ENCODE results near the gene LAGE3. TPM values are rescaled to one million over a fixed set of nuclear protein-coding genes. Genes with fewer than 3 reads are reported as not detected.

Gene LAGE3
- total RNA-seq, 4 donors from 2014 or later: 26.0 to 72.5 (median 29.3) TPM

DNA sequence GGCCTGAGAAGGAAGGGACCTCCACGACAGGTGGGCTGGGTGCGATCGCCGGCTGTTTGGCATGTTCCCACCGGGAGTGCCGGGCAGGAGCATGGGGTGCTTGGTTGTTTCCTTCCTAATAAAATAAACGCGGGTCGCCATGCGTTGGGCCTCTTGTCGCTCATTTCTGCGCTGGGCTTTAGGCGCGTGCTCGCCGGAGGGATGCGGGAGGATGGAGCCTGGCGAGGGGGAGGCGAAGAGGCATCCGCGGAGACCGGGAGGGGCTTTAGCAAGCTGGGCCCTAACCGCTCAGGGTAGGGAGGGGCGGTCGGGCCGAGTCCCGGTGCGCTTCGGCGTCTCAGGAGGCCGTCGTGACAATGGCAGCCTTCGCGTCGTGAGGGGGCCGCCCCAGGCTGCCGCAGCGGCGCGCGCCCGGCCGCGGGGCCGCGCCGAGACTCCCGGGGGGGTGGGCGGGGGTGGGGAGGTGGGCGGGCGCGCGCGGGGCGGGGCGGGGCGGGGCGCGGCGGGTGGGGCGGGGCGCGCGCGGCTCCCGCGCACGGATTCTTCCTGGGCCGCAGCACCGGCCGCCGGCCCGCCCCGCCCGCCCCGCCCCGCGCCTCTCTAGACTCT is 42.6 kb downstream of the LAGE3 start:
- Histone ChIP-seq H3K4me3 (peak overlapping the region; percentile 38 to 84 (median 66)), H3K4me1 (peaks cover 0 to 5% of the 10 kb centered on the region in 2 donors), H3K27ac (peak overlapping the region; percentile 79 to 88 (median 82)), H3K27me3 (no peaks in the 10 kb centered on the region), H3K9me3 (no peaks in the 10 kb centered on the region), H3K36me3 (peaks cover 0 to 14% of the 10 kb centered on the region in 2 donors)
- in situ Hi-C loops (cut with MboI; ENCODE audit: low sequenced_read_pairs in 4 of 4): no loop called here
- TF ChIP-seq, protein P1, sequence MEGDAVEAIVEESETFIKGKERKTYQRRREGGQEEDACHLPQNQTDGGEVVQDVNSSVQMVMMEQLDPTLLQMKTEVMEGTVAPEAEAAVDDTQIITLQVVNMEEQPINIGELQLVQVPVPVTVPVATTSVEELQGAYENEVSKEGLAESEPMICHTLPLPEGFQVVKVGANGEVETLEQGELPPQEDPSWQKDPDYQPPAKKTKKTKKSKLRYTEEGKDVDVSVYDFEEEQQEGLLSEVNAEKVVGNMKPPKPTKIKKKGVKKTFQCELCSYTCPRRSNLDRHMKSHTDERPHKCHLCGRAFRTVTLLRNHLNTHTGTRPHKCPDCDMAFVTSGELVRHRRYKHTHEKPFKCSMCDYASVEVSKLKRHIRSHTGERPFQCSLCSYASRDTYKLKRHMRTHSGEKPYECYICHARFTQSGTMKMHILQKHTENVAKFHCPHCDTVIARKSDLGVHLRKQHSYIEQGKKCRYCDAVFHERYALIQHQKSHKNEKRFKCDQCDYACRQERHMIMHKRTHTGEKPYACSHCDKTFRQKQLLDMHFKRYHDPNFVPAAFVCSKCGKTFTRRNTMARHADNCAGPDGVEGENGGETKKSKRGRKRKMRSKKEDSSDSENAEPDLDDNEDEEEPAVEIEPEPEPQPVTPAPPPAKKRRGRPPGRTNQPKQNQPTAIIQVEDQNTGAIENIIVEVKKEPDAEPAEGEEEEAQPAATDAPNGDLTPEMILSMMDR (IDR thresholded peaks at IDR 0.05 in 4 of 5, conservative IDR thresholded peaks at IDR 0.05 in 1 of 5): no peak
- no peak for TF ChIP-seq POLR2A (IDR thresholded peaks at IDR 0.05)
- intact Hi-C loops (cut with DNase I; ENCODE audit: low total_unique reads): loop anchor here (2.0 to 5.0 kb wide), 3 partner anchors 26 to 54 kb away; partner anchors contain the start of genes RPL10, SLC10A3 and TAFAZZIN
- peak; percentile 58 to 66 for ATAC-seq
- no peak for DNase-seq

DNA sequence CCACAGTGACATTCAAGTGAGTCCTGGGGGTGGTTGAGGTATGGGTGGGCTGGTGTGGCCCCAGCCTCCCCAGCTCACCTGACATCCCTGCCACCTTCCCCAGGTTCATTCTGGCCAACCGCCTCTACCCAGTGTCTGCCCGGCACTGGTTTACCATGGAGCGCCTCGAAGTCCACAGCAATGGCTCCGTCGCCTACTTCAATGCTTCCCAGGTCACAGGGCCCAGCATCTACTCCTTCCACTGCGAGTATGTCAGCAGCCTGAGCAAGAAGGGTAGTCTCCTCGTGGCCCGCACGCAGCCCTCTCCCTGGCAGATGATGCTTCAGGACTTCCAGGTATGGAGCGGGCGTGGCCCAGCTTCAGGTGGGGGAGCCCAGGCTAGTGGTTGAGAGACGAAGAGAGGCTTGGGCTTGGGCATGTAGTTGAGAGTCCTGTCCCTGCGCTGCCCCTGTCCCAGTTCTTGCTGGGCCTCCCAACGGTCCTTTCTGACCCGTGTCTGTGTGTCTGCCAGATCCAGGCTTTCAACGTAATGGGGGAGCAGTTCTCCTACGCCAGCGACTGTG is 43.8 kb downstream of the LAGE3 start:
- Histone ChIP-seq H3K27me3 (no peaks in the 10 kb centered on the region), H3K36me3 (peaks cover 0 to 5% of the 10 kb centered on the region in 2 donors), H3K27ac (no peak overlapping the region), H3K4me3 (no peak overlapping the region), H3K9me3 (no peaks in the 10 kb centered on the region), H3K4me1 (peaks cover 0 to 5% of the 10 kb centered on the region in 2 donors)
- TF ChIP-seq, protein P1 (IDR thresholded peaks at IDR 0.05 in 4 of 5, conservative IDR thresholded peaks at IDR 0.05 in 1 of 5): no peak
- no peak for TF ChIP-seq POLR2A (IDR thresholded peaks at IDR 0.05)
- ATAC-seq (no peak), DNase-seq (no peak)
- in situ Hi-C loops (cut with MboI; ENCODE audit: low sequenced_read_pairs in 4 of 4): no loop called here
- intact Hi-C loops (cut with DNase I; ENCODE audit: low total_unique reads): loop anchor here (5.0 kb wide), 1 partner anchor 38 kb away; the partner anchor contains the start of gene RPL10

DNA sequence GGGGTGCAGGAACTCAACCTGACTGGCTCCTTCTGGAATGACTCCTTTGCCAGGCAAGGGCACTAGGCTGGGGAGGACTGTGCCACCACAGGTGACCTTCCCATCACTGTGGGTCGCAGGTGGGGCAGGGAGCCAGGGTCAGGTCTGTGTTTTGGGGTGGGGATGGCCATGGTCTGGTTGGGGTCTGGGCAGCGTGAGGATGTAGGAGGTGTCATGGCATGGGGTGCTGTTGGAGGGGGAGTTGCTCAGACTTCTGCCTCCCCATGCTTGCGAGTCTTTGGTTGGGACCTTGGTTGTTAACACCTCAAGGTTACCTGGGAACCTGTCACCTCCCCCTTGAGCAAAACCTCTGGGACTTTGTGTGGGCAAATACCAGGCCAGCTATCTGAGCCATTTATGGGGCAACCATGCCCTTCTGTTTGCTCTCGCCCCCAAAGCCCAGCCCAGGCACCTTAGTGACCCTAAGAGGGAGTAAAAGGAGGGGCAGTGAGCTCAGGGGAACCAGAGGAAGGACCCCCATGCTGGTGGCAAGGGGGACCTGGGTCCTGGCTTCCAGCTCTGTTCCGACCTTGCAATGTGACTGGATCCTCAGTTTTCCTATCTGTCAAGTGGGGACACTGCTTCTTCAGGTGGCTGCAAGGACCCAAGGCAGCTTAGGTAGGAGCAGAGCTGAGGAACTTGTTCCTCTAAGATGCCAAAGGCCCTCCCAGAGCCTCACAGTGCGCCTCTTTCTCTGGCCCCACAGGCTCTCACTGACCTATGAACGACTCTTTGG is 44.5 kb downstream of the LAGE3 start:
- Histone ChIP-seq H3K4me1 (peaks cover 0 to 7% of the 10 kb centered on the region in 2 donors), H3K4me3 (no peak overlapping the region), H3K36me3 (peaks cover 0 to 5% of the 10 kb centered on the region in 2 donors), H3K27ac (no peak overlapping the region), H3K27me3 (no peaks in the 10 kb centered on the region), H3K9me3 (no peaks in the 10 kb centered on the region)
- no peak for TF ChIP-seq POLR2A (IDR thresholded peaks at IDR 0.05)
- TF ChIP-seq, protein P1 (IDR thresholded peaks at IDR 0.05 in 4 of 5, conservative IDR thresholded peaks at IDR 0.05 in 1 of 5): no peak
- DNase-seq: no peak
- intact Hi-C loops (cut with DNase I; ENCODE audit: low total_unique reads) (loop anchor here (5.0 kb wide), 1 partner anchor 37 kb away; the partner anchor contains the start of gene RPL10), in situ Hi-C loops (cut with MboI; ENCODE audit: low sequenced_read_pairs in 4 of 4) (no loop called here)
- no peak for ATAC-seq

DNA sequence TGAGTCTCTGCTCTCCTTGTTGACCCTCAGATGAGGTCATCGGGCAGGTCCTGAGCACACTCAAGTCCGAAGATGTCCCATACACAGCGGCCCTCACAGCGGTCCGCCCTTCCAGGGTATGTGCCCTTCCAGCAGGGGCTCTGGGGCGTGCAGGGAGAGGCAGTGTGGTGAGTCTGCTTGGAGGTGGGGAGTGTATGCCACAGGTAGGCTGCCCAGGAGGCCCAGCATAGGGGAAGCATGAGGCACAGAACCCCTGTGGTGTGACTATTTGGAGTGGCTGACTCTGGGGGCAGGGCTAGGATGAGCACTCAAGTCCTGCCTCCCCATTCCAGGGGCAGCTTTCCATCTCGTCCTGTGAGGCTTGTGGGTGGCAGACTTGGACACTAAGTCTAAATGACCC is 45.5 kb downstream of the LAGE3 start:
- ATAC-seq (no peak), DNase-seq (no peak)
- H3K27me3 ChIP-seq: no peaks in the 10 kb centered on the region
- no peaks in the 10 kb centered on the region for H3K9me3 ChIP-seq
- no peak overlapping the region for H3K4me3 ChIP-seq
- TF ChIP-seq, protein P1 (IDR thresholded peaks at IDR 0.05 in 4 of 5, conservative IDR thresholded peaks at IDR 0.05 in 1 of 5): no peak
- TF ChIP-seq POLR2A (IDR thresholded peaks at IDR 0.05): no peak
- peaks cover 3 to 7% of the 10 kb centered on the region in 2 donors for H3K4me1 ChIP-seq
- peaks cover 0 to 5% of the 10 kb centered on the region in 2 donors for H3K36me3 ChIP-seq
- in situ Hi-C loops (cut with MboI; ENCODE audit: low sequenced_read_pairs in 4 of 4): no loop called here
- intact Hi-C loops (cut with DNase I; ENCODE audit: low total_unique reads): no loop called here
- H3K27ac ChIP-seq: no peak overlapping the region
